Fibroblast of upper back skin (primary cell): Measurements from ENCODE around the gene NT5DC4.

Source experiments
- DNase-seq: peaks from one replicate; pipeline ENCODE4 v3.0.0-alpha.2; 2013

The NT5DC4 gene

GRCh38 chr2:112788653-112789052, 67.8 kb downstream of the NT5DC4 start:
- DNase-seq, result no peak
